ENCODE data around the gene FOXE3.

DNA sequence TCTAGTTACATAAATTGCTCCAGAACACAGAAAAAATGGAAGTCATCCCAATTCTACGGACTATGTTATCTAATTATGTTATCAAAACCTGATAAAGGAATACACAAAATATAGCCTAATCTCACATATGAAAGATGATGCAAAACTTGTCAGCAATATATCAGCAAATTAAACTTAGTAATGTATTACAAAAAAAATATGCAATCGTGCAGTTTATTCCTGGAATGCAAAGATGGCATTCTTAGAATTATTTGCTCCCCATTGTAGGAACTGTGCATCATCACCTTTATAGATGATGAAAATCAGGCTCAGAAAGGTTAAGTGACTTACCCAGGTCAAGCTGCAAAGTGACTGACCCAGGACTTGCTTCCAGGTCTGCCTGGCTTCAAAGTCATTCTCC, 7.8 kb downstream of the FOXE3 start:
- TF ChIP-seq NFYA (IDR thresholded peaks at IDR 0.05; ENCODE audit: borderline replicate concordance, low read depth, low read length): no peak
- no peak for TF ChIP-seq SRF (IDR thresholded peaks at IDR 0.05; ENCODE audit: low read depth in 2 of 2, low read length in 2 of 2)
- no peak for TF ChIP-seq POLR2AphosphoS5 (IDR thresholded peaks at IDR 0.05; ENCODE audit: low read length)
- no peak for TF ChIP-seq CHD1 (IDR thresholded peaks at IDR 0.05; ENCODE audit: low read depth, low read length)
- TF ChIP-seq, protein P1, sequence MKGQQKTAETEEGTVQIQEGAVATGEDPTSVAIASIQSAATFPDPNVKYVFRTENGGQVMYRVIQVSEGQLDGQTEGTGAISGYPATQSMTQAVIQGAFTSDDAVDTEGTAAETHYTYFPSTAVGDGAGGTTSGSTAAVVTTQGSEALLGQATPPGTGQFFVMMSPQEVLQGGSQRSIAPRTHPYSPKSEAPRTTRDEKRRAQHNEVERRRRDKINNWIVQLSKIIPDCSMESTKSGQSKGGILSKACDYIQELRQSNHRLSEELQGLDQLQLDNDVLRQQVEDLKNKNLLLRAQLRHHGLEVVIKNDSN (IDR thresholded peaks at IDR 0.05; ENCODE audit: borderline replicate concordance, extremely low read length, insufficient read depth, low read depth, low read length): no peak
- TF ChIP-seq PAX5 (IDR thresholded peaks at IDR 0.05; ENCODE audit: borderline replicate concordance, low read depth, low read length): no peak
- TF ChIP-seq, protein P2, sequence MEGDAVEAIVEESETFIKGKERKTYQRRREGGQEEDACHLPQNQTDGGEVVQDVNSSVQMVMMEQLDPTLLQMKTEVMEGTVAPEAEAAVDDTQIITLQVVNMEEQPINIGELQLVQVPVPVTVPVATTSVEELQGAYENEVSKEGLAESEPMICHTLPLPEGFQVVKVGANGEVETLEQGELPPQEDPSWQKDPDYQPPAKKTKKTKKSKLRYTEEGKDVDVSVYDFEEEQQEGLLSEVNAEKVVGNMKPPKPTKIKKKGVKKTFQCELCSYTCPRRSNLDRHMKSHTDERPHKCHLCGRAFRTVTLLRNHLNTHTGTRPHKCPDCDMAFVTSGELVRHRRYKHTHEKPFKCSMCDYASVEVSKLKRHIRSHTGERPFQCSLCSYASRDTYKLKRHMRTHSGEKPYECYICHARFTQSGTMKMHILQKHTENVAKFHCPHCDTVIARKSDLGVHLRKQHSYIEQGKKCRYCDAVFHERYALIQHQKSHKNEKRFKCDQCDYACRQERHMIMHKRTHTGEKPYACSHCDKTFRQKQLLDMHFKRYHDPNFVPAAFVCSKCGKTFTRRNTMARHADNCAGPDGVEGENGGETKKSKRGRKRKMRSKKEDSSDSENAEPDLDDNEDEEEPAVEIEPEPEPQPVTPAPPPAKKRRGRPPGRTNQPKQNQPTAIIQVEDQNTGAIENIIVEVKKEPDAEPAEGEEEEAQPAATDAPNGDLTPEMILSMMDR (IDR thresholded peaks at IDR 0.05 in 2 of 3, conservative IDR thresholded peaks at IDR 0.05 in 1 of 3; ENCODE audit: control insufficient read depth in 2 of 3, extremely low read depth in 1 of 3, insufficient read depth in 1 of 3, low read depth in 3 of 3, low read length in 3 of 3): no peak
- TF ChIP-seq HCFC1 (IDR thresholded peaks at IDR 0.05; ENCODE audit: low read length): no peak
- TF ChIP-seq ZNF274 (IDR thresholded peaks at IDR 0.05; ENCODE audit: insufficient read depth, insufficient read length): no peak
